ENCODE measurements around the gene DESI1. TPM values are rescaled to one million over a fixed set of nuclear protein-coding genes. Genes with fewer than 3 reads are reported as not detected.

The DESI1 gene
- total RNA-seq, 4 donors from 2014 or later, result 25.6 to 32.9 (median 27.9) TPM

DNA sequence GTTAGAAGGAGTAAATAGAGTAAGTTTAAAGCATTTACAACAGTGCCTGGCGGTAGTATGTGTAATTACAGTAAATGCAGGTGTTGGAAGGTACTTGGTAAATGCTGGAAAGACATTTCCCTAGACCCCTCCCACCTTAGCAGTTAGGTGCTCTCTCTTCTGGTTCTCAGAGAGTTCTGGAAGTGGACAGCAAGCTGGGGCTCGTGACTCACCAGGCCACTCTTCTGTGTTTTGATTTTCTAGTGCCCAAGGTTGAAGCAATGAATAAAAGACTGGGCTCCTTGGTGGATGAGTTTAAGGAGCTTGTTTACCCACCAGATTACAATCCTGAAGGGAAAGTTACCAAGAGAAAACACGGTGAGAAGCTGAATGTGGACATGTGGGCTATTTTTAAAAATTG lies 40.2 kb upstream of the DESI1 start:
- no peaks in the 10 kb centered on the region for H3K4me1 ChIP-seq
- H3K27ac ChIP-seq, result no peak overlapping the region
- no peaks in the 10 kb centered on the region for H3K9me3 ChIP-seq
- DNase-seq (ENCODE audit: low spot score in 2 of 2), result no peak
- no peaks in the 10 kb centered on the region for H3K27me3 ChIP-seq
- 90% methylated on average over 3 of the region's 3 CpGs for whole genome bisulfite sequencing
- H3K4me3 ChIP-seq, result no peak overlapping the region
- peaks cover 93% of the 10 kb centered on the region for H3K36me3 ChIP-seq
- TF ChIP-seq, protein P1, sequence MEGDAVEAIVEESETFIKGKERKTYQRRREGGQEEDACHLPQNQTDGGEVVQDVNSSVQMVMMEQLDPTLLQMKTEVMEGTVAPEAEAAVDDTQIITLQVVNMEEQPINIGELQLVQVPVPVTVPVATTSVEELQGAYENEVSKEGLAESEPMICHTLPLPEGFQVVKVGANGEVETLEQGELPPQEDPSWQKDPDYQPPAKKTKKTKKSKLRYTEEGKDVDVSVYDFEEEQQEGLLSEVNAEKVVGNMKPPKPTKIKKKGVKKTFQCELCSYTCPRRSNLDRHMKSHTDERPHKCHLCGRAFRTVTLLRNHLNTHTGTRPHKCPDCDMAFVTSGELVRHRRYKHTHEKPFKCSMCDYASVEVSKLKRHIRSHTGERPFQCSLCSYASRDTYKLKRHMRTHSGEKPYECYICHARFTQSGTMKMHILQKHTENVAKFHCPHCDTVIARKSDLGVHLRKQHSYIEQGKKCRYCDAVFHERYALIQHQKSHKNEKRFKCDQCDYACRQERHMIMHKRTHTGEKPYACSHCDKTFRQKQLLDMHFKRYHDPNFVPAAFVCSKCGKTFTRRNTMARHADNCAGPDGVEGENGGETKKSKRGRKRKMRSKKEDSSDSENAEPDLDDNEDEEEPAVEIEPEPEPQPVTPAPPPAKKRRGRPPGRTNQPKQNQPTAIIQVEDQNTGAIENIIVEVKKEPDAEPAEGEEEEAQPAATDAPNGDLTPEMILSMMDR (IDR thresholded peaks at IDR 0.05), result no peak
- no peak for TF ChIP-seq POLR2A (IDR thresholded peaks at IDR 0.05)
- no peak for TF ChIP-seq EP300 (IDR thresholded peaks at IDR 0.05)
- TF ChIP-seq POLR2AphosphoS5 (IDR thresholded peaks at IDR 0.05), result no peak

DNA sequence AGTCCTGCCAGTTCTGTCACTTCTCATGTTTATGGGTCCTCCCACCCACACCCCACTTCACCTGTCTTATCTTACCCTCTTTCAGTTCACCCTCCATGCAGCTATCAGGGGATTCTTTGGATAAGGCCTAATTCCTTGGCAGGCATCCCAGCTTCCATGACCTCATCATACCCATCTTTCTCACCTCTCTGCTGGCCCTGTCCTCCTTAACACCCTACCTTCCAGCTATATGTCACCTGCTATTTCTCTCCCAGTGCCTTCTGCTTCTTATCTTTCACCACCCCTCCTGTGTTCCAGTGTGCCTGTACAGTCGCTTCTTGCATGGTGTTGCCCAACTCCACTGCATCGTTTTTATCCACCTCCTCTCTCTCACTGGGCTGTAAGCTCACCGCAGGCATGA lies 39.6 kb upstream of the DESI1 start:
- Histone ChIP-seq H3K4me1 (no peaks in the 10 kb centered on the region), H3K36me3 (peaks cover 97% of the 10 kb centered on the region), H3K27ac (no peak overlapping the region), H3K9me3 (no peaks in the 10 kb centered on the region), H3K4me3 (no peak overlapping the region), H3K27me3 (no peaks in the 10 kb centered on the region)
- TF ChIP-seq, protein P1 (IDR thresholded peaks at IDR 0.05), result no peak
- TF ChIP-seq POLR2A (IDR thresholded peaks at IDR 0.05) (no peak), EP300 (IDR thresholded peaks at IDR 0.05) (no peak), POLR2AphosphoS5 (IDR thresholded peaks at IDR 0.05) (no peak)
- no peak for DNase-seq (ENCODE audit: low spot score in 2 of 2)
- 93% methylated on average over 3 of the region's 3 CpGs for WGBS

DNA sequence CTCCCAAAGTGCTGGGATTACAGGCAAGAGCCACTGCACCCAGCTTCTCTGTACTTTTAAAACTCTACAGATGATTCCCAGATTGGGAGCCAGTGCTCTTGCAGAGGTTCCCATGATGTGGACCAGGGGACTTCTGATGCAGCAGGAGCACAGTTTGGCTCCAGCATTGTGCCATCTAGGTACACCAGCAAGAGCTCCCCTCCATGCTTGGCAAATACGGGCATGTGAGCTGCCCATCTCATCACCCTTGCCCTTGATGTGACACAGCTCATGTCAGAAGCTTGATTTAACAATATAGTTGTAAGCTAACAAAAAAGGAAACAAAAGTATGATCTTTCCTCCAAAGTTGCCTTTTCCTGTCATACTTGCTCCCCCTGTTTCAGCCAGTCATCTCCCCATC lies 39.1 kb upstream of the DESI1 start:
- H3K36me3 ChIP-seq, result peaks cover 97% of the 10 kb centered on the region
- no peaks in the 10 kb centered on the region for H3K27me3 ChIP-seq
- H3K27ac ChIP-seq, result no peak overlapping the region
- 100% methylated on average over 1 of the region's 1 CpG for WGBS
- TF ChIP-seq POLR2A (IDR thresholded peaks at IDR 0.05) (no peak), POLR2AphosphoS5 (IDR thresholded peaks at IDR 0.05) (no peak), EP300 (IDR thresholded peaks at IDR 0.05) (no peak)
- TF ChIP-seq, protein P1 (IDR thresholded peaks at IDR 0.05), result no peak
- no peaks in the 10 kb centered on the region for H3K4me1 ChIP-seq
- DNase-seq (ENCODE audit: low spot score in 2 of 2), result no peak
- H3K9me3 ChIP-seq, result no peaks in the 10 kb centered on the region
- H3K4me3 ChIP-seq, result no peak overlapping the region

DNA sequence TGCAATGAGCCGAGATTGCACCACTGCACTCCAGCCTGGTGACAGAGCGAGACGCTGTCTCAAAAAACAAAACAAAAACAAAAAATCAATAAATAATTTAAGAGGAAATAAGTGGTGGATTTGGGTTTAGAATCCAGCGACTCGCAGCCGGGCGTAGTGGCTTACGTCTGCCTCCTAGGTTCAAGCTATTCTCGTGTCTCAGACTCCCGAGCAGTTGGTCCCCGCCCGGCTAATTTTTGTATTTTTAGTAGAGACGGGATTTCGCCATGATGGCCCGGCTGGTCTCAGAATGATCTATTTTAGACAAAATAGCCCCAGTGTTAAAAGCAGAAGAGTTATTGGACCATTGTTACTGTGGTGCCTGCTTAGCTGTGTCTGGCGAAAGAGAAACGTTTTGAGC lies 38.0 kb upstream of the DESI1 start:
- H3K36me3 ChIP-seq, result peaks cover 98% of the 10 kb centered on the region
- no peak for TF ChIP-seq POLR2AphosphoS5 (IDR thresholded peaks at IDR 0.05)
- TF ChIP-seq, protein P1 (IDR thresholded peaks at IDR 0.05), result no peak
- TF ChIP-seq POLR2A (IDR thresholded peaks at IDR 0.05), result no peak
- TF ChIP-seq EP300 (IDR thresholded peaks at IDR 0.05), result no peak
- H3K4me1 ChIP-seq, result no peaks in the 10 kb centered on the region
- DNase-seq (ENCODE audit: low spot score in 2 of 2), result no peak
- no peak overlapping the region for H3K4me3 ChIP-seq
- H3K27ac ChIP-seq, result no peak overlapping the region
- H3K27me3 ChIP-seq, result no peaks in the 10 kb centered on the region
- H3K9me3 ChIP-seq, result no peaks in the 10 kb centered on the region
- 93% methylated on average over 17 of the region's 17 CpGs for WGBS

DNA sequence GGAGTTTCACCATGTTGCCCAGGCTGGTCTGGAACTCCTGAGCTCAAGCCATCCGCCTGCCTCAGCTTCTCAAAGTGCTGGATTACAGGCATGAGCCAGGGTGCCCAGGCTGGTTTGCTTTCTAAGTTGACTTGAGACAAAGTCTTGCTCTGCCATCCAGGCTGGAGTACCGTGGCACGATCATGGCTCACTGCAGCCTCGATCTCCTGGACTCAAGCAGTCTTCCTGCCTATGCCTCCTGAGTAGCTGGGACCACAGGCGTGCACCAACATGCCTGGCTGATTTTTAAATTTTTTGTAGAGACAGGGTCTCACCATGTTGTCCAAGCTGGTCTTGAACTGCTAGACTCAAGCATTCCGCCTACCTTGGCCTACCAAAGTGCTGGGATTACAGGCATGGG lies 36.9 kb upstream of the DESI1 start:
- Histone ChIP-seq H3K27me3 (no peaks in the 10 kb centered on the region), H3K4me1 (no peaks in the 10 kb centered on the region), H3K9me3 (no peaks in the 10 kb centered on the region), H3K27ac (no peak overlapping the region), H3K4me3 (no peak overlapping the region), H3K36me3 (peaks cover 98% of the 10 kb centered on the region)
- 97% methylated on average over 6 of the region's 6 CpGs for WGBS
- no peak for DNase-seq (ENCODE audit: low spot score in 2 of 2)
- TF ChIP-seq POLR2A (IDR thresholded peaks at IDR 0.05) (no peak), EP300 (IDR thresholded peaks at IDR 0.05) (no peak), POLR2AphosphoS5 (IDR thresholded peaks at IDR 0.05) (no peak)
- TF ChIP-seq, protein P1 (IDR thresholded peaks at IDR 0.05), result no peak
